Panc1 (cell line): ENCODE results near the gene RGMA. TPM values are rescaled to one million over a fixed set of nuclear protein-coding genes. Genes with fewer than 3 reads are reported as not detected.

ENCODE experiments used
- ATAC-seq: fragments of 200-7000 bp; cut with Tn5 transposase; 2 replicates; pipeline ENCODE4 v1.9.1; 2020; ENCODE audit warnings: mild to moderate bottlenecking, moderate library complexity
- BruUV-seq: library from RNA; stranded (reverse); fragments of 400-500 nt; replicated peaks from 2 replicates; lab custom pipeline; 2021; lab: Mats Ljungman, UMichigan
- CTCF ChIA-PET: fragments of 300-600 bp; sonication (Branson Sonifier 250); formaldehyde crosslinking; loops from one replicate; lab custom pipeline; 2022; ENCODE audit warnings: antibody characterized with exemption; lab: Charles Lee
- POLR2A ChIA-PET: fragments of 300-600 bp; sonication (Branson Sonifier 250); formaldehyde crosslinking; loops from one replicate; lab custom pipeline; 2022; ENCODE audit warnings: antibody characterized with exemption; lab: Charles Lee
- DNase-seq: peaks from one replicate; pipeline ENCODE4 v3.0.0-alpha.2; 2010; ENCODE audit warnings: low read depth, low spot score
- H3K27ac ChIP-seq: 2 replicates; pipeline ENCODE4 v1.5.1; 2011; ENCODE audit warnings: mild to moderate bottlenecking, low read length, inconsistent platforms
- H3K27me3 ChIP-seq: fragments of 200-500 bp; sonication (Bioruptor generic); 2 replicates; pipeline ENCODE4 v1.6.0; 2014; ENCODE audit warnings: low read length, inconsistent platforms; ENCODE audit not compliant: control insufficient read depth, insufficient read depth
- H3K36me3 ChIP-seq: fragments of 200-500 bp; sonication (Bioruptor generic); 2 replicates; pipeline ENCODE4 v1.5.1; 2014; ENCODE audit warnings: inconsistent platforms, mild to moderate bottlenecking, low read length, moderate library complexity; ENCODE audit not compliant: control insufficient read depth, insufficient read depth
- H3K4me1 ChIP-seq: 2 replicates; pipeline ENCODE4 v1.5.1; 2011; ENCODE audit warnings: inconsistent platforms, mild to moderate bottlenecking, low read length, moderate library complexity; ENCODE audit not compliant: control insufficient read depth, insufficient read depth
- H3K4me3 ChIP-seq, 2 experiments: 2 replicates each; pipeline ENCODE4 v1.5.1; 2011 to 2012; ENCODE audit warnings: low read depth in 2 of 2, low read length in 2 of 2, mild to moderate bottlenecking in 2 of 2, inconsistent platforms in 1 of 2, moderate library complexity in 1 of 2
- H3K9me3 ChIP-seq: fragments of 200-500 bp; sonication (Bioruptor generic); 2 replicates; pipeline ENCODE4 v1.5.1; 2014; ENCODE audit warnings: low read depth, mild to moderate bottlenecking, inconsistent platforms, low read length, moderate library complexity; ENCODE audit not compliant: control insufficient read depth, insufficient read depth
- CTCF ChIP-seq: fragments of 450-650 bp; IDR thresholded peaks from 2 replicates; pipeline ENCODE4 v1.5.1; 2017; ENCODE audit warnings: mild to moderate bottlenecking
- POLR2AphosphoS5 ChIP-seq: IDR thresholded peaks from 2 replicates; pipeline ENCODE4 v1.6.1; 2012; ENCODE audit warnings: mild to moderate bottlenecking, low read depth, low read length, moderate library complexity
- REST ChIP-seq, 2 experiments: IDR thresholded peaks; 2 replicates each; pipeline ENCODE4 v1.6.1; 2011 to 2012; ENCODE audit warnings: low read depth in 2 of 2, control low read depth in 1 of 2, low read length in 1 of 2, mild to moderate bottlenecking in 1 of 2, moderate library complexity in 1 of 2; ENCODE audit not compliant: insufficient read depth in 1 of 2
- SIN3A ChIP-seq: IDR thresholded peaks from 2 replicates; pipeline ENCODE4 v1.6.1; 2012; ENCODE audit warnings: low read depth, mild to moderate bottlenecking, low read length, moderate library complexity, borderline replicate concordance; ENCODE audit not compliant: insufficient read depth
- TCF7L2 ChIP-seq: IDR thresholded peaks from 2 replicates; pipeline ENCODE4 v1.6.1; 2011; ENCODE audit warnings: mild to moderate bottlenecking, low read depth, low read length, inconsistent platforms
- in situ Hi-C: cut with HindIII; loops from 2 replicates; pipeline ENCODE4 v1.10.0; 2016; ENCODE audit warnings: low sequenced_read_pairs, low pct_unique_long_range_greater_than_20kb
- intact Hi-C: fragments of 100-400 bp; cut with micrococcal nuclease; formaldehyde crosslinking; loops from one replicate; pipeline ENCODE4 v1.10.0; 2022; ENCODE audit not compliant: unreplicated experiment
- total RNA-seq: library from RNA; stranded (reverse); gene quantifications from one replicate; pipeline ENCODE4 v1.2.1, GENCODE V29; 2021; ENCODE audit not compliant: unreplicated experiment

Gene RGMA
- total RNA-seq, 1 experiment from 2014 or later = 0.62 TPM

- BruUV-seq = no TSS peak
- intact Hi-C loops = no loop called here
These were observed 44.5 kb downstream of the RGMA start for GRCh38 chr15:93044301-93045190.

More at GRCh38 chr15:93044301-93045190, 44.5 kb downstream of the RGMA start:
- ATAC-seq = no peak
- ChIA-PET POLR2A (no interaction called here), CTCF (no interaction called here)
- no peak for DNase-seq
- in situ Hi-C loops = no loop called here
- Histone ChIP-seq H3K27ac (no peak overlapping the region), H3K4me1 (no peaks in the 10 kb centered on the region; the same call in 1 of the 2 replicates), H3K9me3 (no peaks in the 10 kb centered on the region), H3K27me3 (no peaks in the 10 kb centered on the region), H3K36me3 (no peaks in the 10 kb centered on the region), H3K4me3 (no peak overlapping the region)
- TF ChIP-seq CTCF = no peak
- TF ChIP-seq SIN3A = no peak
- no peak for TF ChIP-seq TCF7L2
- no peak for TF ChIP-seq POLR2AphosphoS5
- TF ChIP-seq REST (IDR thresholded peaks at IDR 0.05; ENCODE audit: insufficient read depth in 1 of 2, low read depth in 2 of 2, low read length in 1 of 2) = no peak
